CD4-positive, alpha-beta T cell treated with Interleukin-4 for 4 hours (primary cell): ENCODE results near the gene ASPHD2.

Source experiments
- DNase-seq: peaks from one replicate; pipeline ENCODE4 v3.0.0-alpha.2; 2020

Gene ASPHD2

GRCh38 chr22:26479043-26479791 is 50.2 kb downstream of the ASPHD2 start:
- no peak for DNase-seq

- no peak for DNase-seq
Measured at GRCh38 chr22:26479792-26480610, 50.9 kb downstream of the ASPHD2 start.

- DNase-seq, result no peak
Measured at GRCh38 chr22:26480611-26480932, 51.5 kb downstream of the ASPHD2 start.

GRCh38 chr22:26481112-26481693 is 52.1 kb downstream of the ASPHD2 start:
- DNase-seq, result no peak

- no peak for DNase-seq
Measured at GRCh38 chr22:26481694-26482093, 52.6 kb downstream of the ASPHD2 start.

GRCh38 chr22:26482161-26482560 is 53.1 kb downstream of the ASPHD2 start:
- no peak for DNase-seq

GRCh38 chr22:26483043-26483438 is 54.0 kb downstream of the ASPHD2 start:
- DNase-seq, result no peak

- DNase-seq, result peak; percentile 90
Measured at GRCh38 chr22:26483439-26484359, 54.6 kb downstream of the ASPHD2 start, which contains the start of the genes HPS4 and SRRD. Gene HPS4 (minus strand): TSS chr22:26483783. CDS start chr22:26481762, 2,021 bp downstream. Gene SRRD (plus strand): TSS chr22:26483877. CDS start chr22:26483891, 14 bp downstream.

GRCh38 chr22:26484360-26484706 is 55.3 kb downstream of the ASPHD2 start:
- peak; percentile 58 for DNase-seq

GRCh38 chr22:26485013-26485412 is 56.0 kb downstream of the ASPHD2 start:
- no peak for DNase-seq

GRCh38 chr22:26485806-26486390 is 56.8 kb downstream of the ASPHD2 start:
- no peak for DNase-seq

- no peak for DNase-seq
Measured at GRCh38 chr22:26486394-26486793, 57.3 kb downstream of the ASPHD2 start.

GRCh38 chr22:26487996-26488395 is 58.9 kb downstream of the ASPHD2 start:
- no peak for DNase-seq

- no peak for DNase-seq
Measured at GRCh38 chr22:26489447-26490036, 60.5 kb downstream of the ASPHD2 start.

- no peak for DNase-seq
Measured at GRCh38 chr22:26492220-26492619, 63.2 kb downstream of the ASPHD2 start.

GRCh38 chr22:26494506-26494905 is 65.4 kb downstream of the ASPHD2 start:
- no peak for DNase-seq
